Measurements from ENCODE around the gene BRIP1. TPM values are rescaled to one million over a fixed set of nuclear protein-coding genes. Genes with fewer than 3 reads are reported as not detected.

BRIP1 gene
- total RNA-seq, 1 experiment from 2014 or later, result 20.2 TPM

GRCh38 chr17:61848247-61848646 is 15.1 kb downstream of the BRIP1 start:
- Histone ChIP-seq H4K5ac (ENCODE audit: insufficient read length, low read depth, low read length) (no peak overlapping the region), H3K9ac (ENCODE audit: extremely low read depth, insufficient read length, low read length) (no peak overlapping the region), H3K4ac (ENCODE audit: low read depth, low read length) (no peak overlapping the region), H2AFZ (ENCODE audit: low read length) (no peak overlapping the region), H4K91ac (ENCODE audit: insufficient read length, low read depth, low read length) (no peak overlapping the region), H3K9me3 (ENCODE audit: control insufficient read depth, low read depth, low read length) (no peaks in the 10 kb centered on the region), H3T11ph (ENCODE audit: low read length) (no peak overlapping the region), H2BK12ac (ENCODE audit: insufficient read length, low read depth, low read length) (no peak overlapping the region), H3K27ac (ENCODE audit: insufficient read length, low read depth, low read length) (no peak overlapping the region), H3K23me2 (ENCODE audit: insufficient read length, low read depth, low read length, poor library complexity, severe bottlenecking) (no peaks in the 10 kb centered on the region), H4K8ac (replicated peaks; ENCODE audit: insufficient read length, low read depth, low read length) (no peak overlapping the region), H2BK120ac (ENCODE audit: low read depth, low read length, poor library complexity, severe bottlenecking) (no peak overlapping the region), H3K14ac (ENCODE audit: insufficient read depth, low read length) (no peak overlapping the region), H4K20me1 (ENCODE audit: control insufficient read depth, insufficient read depth, insufficient read length) (no peaks in the 10 kb centered on the region), H3K79me2 (ENCODE audit: insufficient read depth, low read length) (no peaks in the 10 kb centered on the region), H3K27me3 (ENCODE audit: insufficient read depth, low read length) (no peaks in the 10 kb centered on the region), H2BK20ac (ENCODE audit: low read depth, low read length, poor library complexity, severe bottlenecking) (no peak overlapping the region), H3K4me1 (ENCODE audit: insufficient read depth, low read length) (no peaks in the 10 kb centered on the region), H2AK5ac (ENCODE audit: insufficient read length, low read length) (no peak overlapping the region), H3K18ac (ENCODE audit: insufficient read length, low read depth, low read length) (no peak overlapping the region), H2BK5ac (ENCODE audit: insufficient read length, low read length) (no peak overlapping the region), H3K4me2 (ENCODE audit: insufficient read depth, insufficient read length, low read length) (no peak overlapping the region), H3K23ac (ENCODE audit: insufficient read length, low read depth, low read length) (no peak overlapping the region), H3K79me1 (ENCODE audit: insufficient read depth, low read depth, low read length, poor library complexity, severe bottlenecking) (no peaks in the 10 kb centered on the region), H2BK15ac (ENCODE audit: low read depth, low read length) (no peak overlapping the region), H3K56ac (ENCODE audit: insufficient read length, low read depth, low read length) (no peak overlapping the region)
- WGBS (ENCODE audit: extremely low coverage, insufficient read length, low lambda C conversion rate), result no CpG with 5 or more reads among the region's 2 CpGs
- Mint-ChIP-seq H3K27me3 (ENCODE audit: low read depth) (no peaks in the 10 kb centered on the region), H3K27ac (no peak overlapping the region; a peak in 1 of 7 replicates), H3K9me3 (no peaks in the 10 kb centered on the region), H3K4me3 (no peak overlapping the region), H3K36me3 (ENCODE audit: insufficient read depth in 1 of 3, low read depth in 3 of 3) (peaks cover 25 to 60% (median 56%) of the 10 kb centered on the region in 3 experiments; a peak in 6 of 7 replicates), H3K4me1 (no peaks in the 10 kb centered on the region)
- no peak for TF ChIP-seq CTCF (conservative IDR thresholded peaks at IDR 0.05)
- no peak for DNase-seq
